HepG2 (cell line): ENCODE results near the gene PGA5. TPM values are rescaled to one million over a fixed set of nuclear protein-coding genes. Genes with fewer than 3 reads are reported as not detected.

Experiments
- ATAC-seq: fragments of 200-7000 bp; cut with Tn5 transposase; 3 replicates; pipeline ENCODE4 v1.9.1; 2020; ENCODE audit warnings: mild to moderate bottlenecking, moderate library complexity
- BruUV-seq: library from RNA; stranded (reverse); fragments of 400-500 nt; replicated peaks from 2 replicates; lab custom pipeline; 2021; lab: Mats Ljungman, UMichigan
- CTCF ChIA-PET: fragments of 300-600 bp; formaldehyde crosslinking; extraction: SDS; loops from one replicate; lab custom pipeline; 2021; ENCODE audit warnings: low total read pairs, inconsistent platforms, low intra/inter-chr PET ratio; lab: Yijun Ruan, JAX
- POLR2A ChIA-PET: fragments of 350-600 bp; sonication (Branson Sonifier 250); formaldehyde crosslinking; loops from one replicate; lab custom pipeline; 2020; ENCODE audit warnings: antibody characterized with exemption, inconsistent platforms; lab: Yijun Ruan, JAX
- DNase-seq: peaks from one replicate; pipeline ENCODE4 v3.0.0-alpha.2; 2015; ENCODE audit warnings: low spot score
- FAIRE-seq: peaks from 3 replicates; lab custom pipeline; 2011; peaks lifted over from hg19 to GRCh38; lab: Jason Lieb, UNC
- H2AFZ ChIP-seq: one replicate; pipeline ENCODE4 v1.6.1; 2011; ENCODE audit warnings: low read length, inconsistent platforms
- H3K27ac ChIP-seq: fragments of 300-600 bp; 3 replicates; pipeline ENCODE4 v1.8.0; 2011; ENCODE audit warnings: mixed run types, mild to moderate bottlenecking, mixed read lengths, low read length, inconsistent platforms; ENCODE audit not compliant: insufficient read depth; ENCODE audit errors: extremely low read length
- H3K27me3 ChIP-seq, 2 experiments: fragments of 200-600 bp in 1 of 2; 2 replicates in 1 of 2; 3 replicates in 1 of 2; pipeline versions ENCODE4 v1.6.0 to v1.8.0; 2011; ENCODE audit warnings: low read length in 2 of 2, mild to moderate bottlenecking in 2 of 2, moderate library complexity in 2 of 2, inconsistent platforms in 1 of 2; ENCODE audit not compliant: insufficient read depth in 2 of 2, control insufficient read depth in 1 of 2
- H3K36me3 ChIP-seq, 2 experiments: fragments of 200-600 bp in 1 of 2; replicated peaks in 1 of 2; 2 replicates in 1 of 2; 3 replicates in 1 of 2; pipeline versions ENCODE4 v1.5.1 to v1.8.0; 2011; ENCODE audit warnings: low read length in 2 of 2, inconsistent platforms in 1 of 2; ENCODE audit not compliant: insufficient read depth in 2 of 2, control insufficient read depth in 1 of 2
- H3K4me1 ChIP-seq: 2 replicates; pipeline ENCODE4 v1.5.1; 2012; ENCODE audit warnings: low read length, inconsistent platforms; ENCODE audit not compliant: insufficient read depth
- H3K4me2 ChIP-seq: 2 replicates; pipeline ENCODE4 v1.6.0; 2011; ENCODE audit warnings: low read depth, low read length, inconsistent platforms
- H3K4me3 ChIP-seq, 3 experiments: fragments of 200-600 bp in 1 of 3; sonication (generic), shearing (Covaris generic) in 1 of 3; replicated peaks in 1 of 3; 2 replicates each; pipeline ENCODE4 v1.5.1; 2011 to 2016; ENCODE audit warnings: low read length in 3 of 3, inconsistent platforms in 2 of 3, low read depth in 2 of 3, mild to moderate bottlenecking in 2 of 3, control low read depth in 1 of 3, mixed read lengths in 1 of 3; ENCODE audit not compliant: insufficient read depth in 1 of 3
- H3K79me2 ChIP-seq: one replicate; pipeline ENCODE4 v1.6.1; 2011; ENCODE audit warnings: low read length, inconsistent platforms; ENCODE audit not compliant: insufficient read depth
- H3K9ac ChIP-seq: 2 replicates; pipeline ENCODE4 v1.6.0; 2011; ENCODE audit warnings: mild to moderate bottlenecking, low read depth, low read length, inconsistent platforms; ENCODE audit not compliant: insufficient read depth
- H3K9me3 ChIP-seq: 2 replicates; pipeline ENCODE4 v1.5.1; 2012; ENCODE audit warnings: mild to moderate bottlenecking, low read length
- H4K20me1 ChIP-seq: 2 replicates; pipeline ENCODE4 v1.6.0; 2011; ENCODE audit warnings: inconsistent platforms, mild to moderate bottlenecking, low read length, moderate library complexity; ENCODE audit not compliant: insufficient read depth
- AGO2 ChIP-seq: fragments of 200-400 bp; formaldehyde crosslinking; optimal IDR thresholded peaks from 2 replicates; pipeline ENCODE3; 2017; ENCODE audit warnings: mild to moderate bottlenecking, low read depth, low read length, moderate library complexity
- ELK4 ChIP-seq: sonication (generic); formaldehyde crosslinking; IDR thresholded peaks from 2 replicates; pipeline ENCODE4 v1.9.0; 2021; ENCODE audit warnings: missing genetic modification reagents, borderline replicate concordance
- HDAC1 ChIP-seq: sonication (generic); formaldehyde crosslinking; IDR thresholded peaks from 2 replicates; pipeline ENCODE4 v1.5.1; 2020; ENCODE audit warnings: mild to moderate bottlenecking, missing genetic modification reagents
- MTF1 ChIP-seq: sonication (generic); formaldehyde crosslinking; IDR thresholded peaks from 2 replicates; pipeline ENCODE4 v1.5.0; 2020; ENCODE audit warnings: missing genetic modification reagents
- NR1H2 ChIP-seq: sonication (generic); formaldehyde crosslinking; IDR thresholded peaks from 2 replicates; pipeline ENCODE4 v1.8.1; 2022; ENCODE audit warnings: low read depth, missing genetic modification reagents, borderline replicate concordance
- RBFOX2 ChIP-seq: fragments of 200-400 bp; formaldehyde crosslinking; IDR thresholded peaks from 2 replicates; pipeline ENCODE4 v1.6.1; 2017; ENCODE audit warnings: low read depth, mild to moderate bottlenecking, low read length
- RFX1 ChIP-seq: fragments of 450-650 bp; IDR thresholded peaks from 2 replicates; pipeline ENCODE4 v1.6.1; 2017
- ZBTB33 ChIP-seq: sonication (generic); formaldehyde crosslinking; IDR thresholded peaks from 2 replicates; pipeline ENCODE4 v1.4.0; 2020; ENCODE audit warnings: missing genetic modification reagents
- ZBTB38 ChIP-seq: sonication (generic); formaldehyde crosslinking; IDR thresholded peaks from 2 replicates; pipeline ENCODE4 v1.5.1; 2020; ENCODE audit warnings: mild to moderate bottlenecking, missing genetic modification reagents
- ZNF383 ChIP-seq: sonication (generic); formaldehyde crosslinking; IDR thresholded peaks from 2 replicates; pipeline ENCODE4 v1.4.0; 2020; ENCODE audit warnings: missing genetic modification reagents, mild to moderate bottlenecking, borderline replicate concordance
- ZNF576 ChIP-seq: sonication (generic); formaldehyde crosslinking; IDR thresholded peaks from 2 replicates; pipeline ENCODE4 v1.4.0; 2020; ENCODE audit warnings: mild to moderate bottlenecking, missing genetic modification reagents
- ZNF740 ChIP-seq: sonication (generic); formaldehyde crosslinking; IDR thresholded peaks from 2 replicates; pipeline ENCODE4 v1.4.0; 2020; ENCODE audit warnings: missing genetic modification reagents
- WGBS: methylation state at CpG from one replicate; pipeline ENCODE4 v1.1.6; 2017; ENCODE audit warnings: low lambda C conversion rate; 5-methylcytosine and 5-hydroxymethylcytosine counted together
- in situ Hi-C: cut with HindIII; loops from 2 replicates; pipeline ENCODE4 v1.10.0; 2017; ENCODE audit warnings: low pct_unique_long_range_greater_than_20kb; ENCODE audit not compliant: extremely low pct_ligation_motif_present
- intact Hi-C: fragments of 100-400 bp; cut with micrococcal nuclease; formaldehyde crosslinking; loops from one replicate; pipeline ENCODE4 v1.10.0; 2022; ENCODE audit not compliant: unreplicated experiment
- polyA plus RNA-seq, 8 experiments: library from polyadenylated mRNA; depleted of rRNA in 3 of 8; stranded (reverse) in 7 of 8; unstranded in 1 of 8; fragments of >200 nt; fragmentation: Illumina TruSeq in 4 of 8; extraction: Trizol in 4 of 8; gene quantifications; 2 replicates each; pipeline versions ENCODE4 v1.2.1 to v1.2.3, GENCODE V29; 2011 to 2016; ENCODE audit warnings: low read depth in 4 of 8, missing spikeins in 1 of 8, mixed read lengths in 1 of 8; ENCODE audit not compliant: insufficient read depth in 1 of 8
- total RNA-seq, 5 experiments: library from RNA; depleted of rRNA; stranded (reverse); fragments of >200 nt; fragmentation: Illumina TruSeq; extraction: Trizol; gene quantifications; 2 replicates each; pipeline ENCODE4 v1.2.3, GENCODE V29; 2016; ENCODE audit warnings: low read depth in 1 of 5

Gene PGA5
- total and polyA plus RNA-seq, 2 of the 13 experiments (the other 11 are each of a cell fraction or from before 2014, with no cell fraction given), result not detected

- intact Hi-C loops, result no loop called here
- FAIRE-seq (no peak), ATAC-seq (no peak), DNase-seq (no peak)
- CTCF ChIA-PET, result no interaction called here
- H3K9ac ChIP-seq, result no peak overlapping the region
- H3K27me3 ChIP-seq, result no peaks in the 10 kb centered on the region
- peaks cover 52 to 88% of the 10 kb centered on the region in 2 experiments for H3K36me3 ChIP-seq
- POLR2A ChIA-PET, result interaction anchor here (0.9 to 1.4 kb wide), 3 partner anchors 13 to 111 kb away, joined by 3 to 4 read pairs (median 3); partner anchors contain the start of gene TMEM216
- in situ Hi-C loops, result no loop called here
- H3K9me3 ChIP-seq, result no peaks in the 10 kb centered on the region
- no peak overlapping the region for H3K4me3 ChIP-seq
- no peak overlapping the region for H2AFZ ChIP-seq
- BruUV-seq, result no TSS peak
- no peak overlapping the region for H3K27ac ChIP-seq
- 0 out of 2 replicates have a peak, but pooled peaks cover 5% of the 10 kb centered on the region for H4K20me1 ChIP-seq
- H3K4me1 ChIP-seq, result no peaks in the 10 kb centered on the region
- H3K4me2 ChIP-seq, result no peak overlapping the region
- 99% methylated on average over 15 of the region's 20 CpGs for WGBS
- H3K79me2 ChIP-seq, result no peaks in the 10 kb centered on the region
- TF ChIP-seq NR1H2 (CRISPR knock-in tag), result no peak
- TF ChIP-seq AGO2, result peak; percentile 48
Observed at GRCh38 chr11:61280883-61281580, 40.1 kb downstream of the PGA5 start.

GRCh38 chr11:61281581-61282250 is 40.7 kb downstream of the PGA5 start:
- in situ Hi-C loops, result no loop called here
- intact Hi-C loops, result no loop called here
- ATAC-seq (peak; percentile 45), FAIRE-seq (no peak), DNase-seq (no peak)
- 0 out of 2 replicates have a peak, but pooled peaks cover 5% of the 10 kb centered on the region for H4K20me1 ChIP-seq
- peaks cover 55 to 88% of the 10 kb centered on the region in 2 experiments for H3K36me3 ChIP-seq
- ChIA-PET CTCF (no interaction called here), POLR2A (interaction anchor here (0.9 to 1.4 kb wide), 4 partner anchors 12 to 111 kb away, joined by 3 to 4 read pairs (median 3); partner anchors contain the start of genes TMEM216 and VWCE)
- H3K27ac ChIP-seq, result no peak overlapping the region
- no TSS peak for BruUV-seq
- no peak overlapping the region for H2AFZ ChIP-seq
- no peaks in the 10 kb centered on the region for H3K4me1 ChIP-seq
- no peak overlapping the region for H3K4me2 ChIP-seq
- H3K9me3 ChIP-seq, result no peaks in the 10 kb centered on the region
- no peaks in the 10 kb centered on the region for H3K27me3 ChIP-seq
- no peaks in the 10 kb centered on the region for H3K79me2 ChIP-seq
- 93% methylated on average over 31 of the region's 35 CpGs for WGBS
- no peak overlapping the region for H3K4me3 ChIP-seq
- H3K9ac ChIP-seq, result no peak overlapping the region
- no peak for TF ChIP-seq RFX1
- TF ChIP-seq HDAC1 (CRISPR knock-in tag), result no peak
- no peak for TF ChIP-seq ZNF576 (CRISPR knock-in tag)
- TF ChIP-seq ZBTB33 (CRISPR knock-in tag), result peak; percentile 94
- no peak for TF ChIP-seq ZNF383 (CRISPR knock-in tag)
- TF ChIP-seq ZBTB38 (CRISPR knock-in tag), result 0 out of 2 replicates have a peak, but pooled peaks have one; percentile 44
- 0 out of 2 replicates have a peak, but pooled peaks have one; percentile 47 for TF ChIP-seq RBFOX2
- 0 out of 2 replicates have a peak, but pooled peaks have one; percentile 31 for TF ChIP-seq ZNF740 (CRISPR knock-in tag)
- TF ChIP-seq ELK4 (CRISPR knock-in tag), result no peak
- no peak for TF ChIP-seq MTF1
